Measurements from ENCODE around the gene CDRT15.
"Not testable (repeated sequence)": the region's sequence is repeated elsewhere in the genome, so short reads cannot be mapped to it uniquely, and the experiment has no call there.

CDRT15 gene

GRCh38 chr17:14235047-14235446, 1.6 kb downstream of the CDRT15 start:
- H3K9ac ChIP-seq (ENCODE audit: low read length); H3K4me3 ChIP-seq (ENCODE audit: low read depth in 1 of 2, low read length in 2 of 2); H3K27ac ChIP-seq (ENCODE audit: low read depth, low read length); H3K9me3 ChIP-seq (ENCODE audit: low read length); H3K27me3 ChIP-seq (ENCODE audit: control insufficient read depth in 1 of 2, insufficient read depth in 2 of 2, low read length in 2 of 2); H3K36me3 ChIP-seq (ENCODE audit: insufficient read depth, low read length); H3K4me1 ChIP-seq (ENCODE audit: insufficient read depth, low read length): not testable (repeated sequence)

GRCh38 chr17:14231187-14231586, 5.5 kb downstream of the CDRT15 start:
- not testable (repeated sequence) for H3K9ac ChIP-seq (ENCODE audit: low read length); H3K27ac ChIP-seq (ENCODE audit: low read depth, low read length); H3K9me3 ChIP-seq (ENCODE audit: low read length); H3K4me1 ChIP-seq (ENCODE audit: insufficient read depth, low read length); H3K27me3 ChIP-seq (ENCODE audit: control insufficient read depth in 1 of 2, insufficient read depth in 2 of 2, low read length in 2 of 2); H3K4me3 ChIP-seq (ENCODE audit: low read depth in 1 of 2, low read length in 2 of 2); H3K36me3 ChIP-seq (ENCODE audit: insufficient read depth, low read length)

GRCh38 chr17:14228903-14229302, 7.8 kb downstream of the CDRT15 start:
- Histone ChIP-seq H3K9me3 (ENCODE audit: low read length) (no peaks in the 10 kb centered on the region), H3K4me1 (ENCODE audit: insufficient read depth, low read length) (peaks cover 9% of the 10 kb centered on the region), H3K36me3 (ENCODE audit: insufficient read depth, low read length) (no peaks in the 10 kb centered on the region), H3K9ac (ENCODE audit: low read length) (no peak overlapping the region), H3K27ac (ENCODE audit: low read depth, low read length) (no peak overlapping the region), H3K27me3 (ENCODE audit: control insufficient read depth in 1 of 2, insufficient read depth in 2 of 2, low read length in 2 of 2) (no peaks in the 10 kb centered on the region), H3K4me3 (ENCODE audit: low read depth in 1 of 2, low read length in 2 of 2) (no peak overlapping the region)

GRCh38 chr17:14227052-14227451, 9.6 kb downstream of the CDRT15 start:
- Histone ChIP-seq H3K36me3 (ENCODE audit: insufficient read depth, low read length) (no peaks in the 10 kb centered on the region), H3K4me3 (ENCODE audit: low read depth in 1 of 2, low read length in 2 of 2) (no peak overlapping the region), H3K4me1 (ENCODE audit: insufficient read depth, low read length) (peaks cover 9% of the 10 kb centered on the region), H3K27me3 (ENCODE audit: control insufficient read depth in 1 of 2, insufficient read depth in 2 of 2, low read length in 2 of 2) (no peaks in the 10 kb centered on the region), H3K27ac (ENCODE audit: low read depth, low read length) (no peak overlapping the region), H3K9me3 (ENCODE audit: low read length) (no peaks in the 10 kb centered on the region), H3K9ac (ENCODE audit: low read length) (no peak overlapping the region)

GRCh38 chr17:14225254-14225980, 11.2 kb downstream of the CDRT15 start:
- Histone ChIP-seq H3K27me3 (ENCODE audit: control insufficient read depth in 1 of 2, insufficient read depth in 2 of 2, low read length in 2 of 2) (no peaks in the 10 kb centered on the region), H3K27ac (ENCODE audit: low read depth, low read length) (no peak overlapping the region), H3K9ac (ENCODE audit: low read length) (no peak overlapping the region), H3K9me3 (ENCODE audit: low read length) (no peaks in the 10 kb centered on the region), H3K4me3 (ENCODE audit: low read depth in 1 of 2, low read length in 2 of 2) (no peak overlapping the region), H3K4me1 (ENCODE audit: insufficient read depth, low read length) (peaks cover 9% of the 10 kb centered on the region), H3K36me3 (ENCODE audit: insufficient read depth, low read length) (no peaks in the 10 kb centered on the region)

GRCh38 chr17:14222611-14223010, 14.1 kb downstream of the CDRT15 start:
- no peaks in the 10 kb centered on the region for H3K27me3 ChIP-seq (ENCODE audit: control insufficient read depth in 1 of 2, insufficient read depth in 2 of 2, low read length in 2 of 2)
- H3K9ac ChIP-seq (ENCODE audit: low read length): no peak overlapping the region
- H3K9me3 ChIP-seq (ENCODE audit: low read length): no peaks in the 10 kb centered on the region
- no peaks in the 10 kb centered on the region for H3K4me1 ChIP-seq (ENCODE audit: insufficient read depth, low read length)
- no peaks in the 10 kb centered on the region for H3K36me3 ChIP-seq (ENCODE audit: insufficient read depth, low read length)
- no peak overlapping the region for H3K4me3 ChIP-seq (ENCODE audit: low read depth in 1 of 2, low read length in 2 of 2)
- no peak overlapping the region for H3K27ac ChIP-seq (ENCODE audit: low read depth, low read length)

- H3K27ac ChIP-seq (ENCODE audit: low read depth, low read length): no peak overlapping the region
- H3K4me1 ChIP-seq (ENCODE audit: insufficient read depth, low read length): no peaks in the 10 kb centered on the region
- no peaks in the 10 kb centered on the region for H3K9me3 ChIP-seq (ENCODE audit: low read length)
- no peaks in the 10 kb centered on the region for H3K27me3 ChIP-seq (ENCODE audit: control insufficient read depth in 1 of 2, insufficient read depth in 2 of 2, low read length in 2 of 2)
- no peak overlapping the region for H3K9ac ChIP-seq (ENCODE audit: low read length)
- H3K36me3 ChIP-seq (ENCODE audit: insufficient read depth, low read length): no peaks in the 10 kb centered on the region
- no peak overlapping the region for H3K4me3 ChIP-seq (ENCODE audit: low read depth in 1 of 2, low read length in 2 of 2)
These were observed 22.4 kb downstream of the CDRT15 start for GRCh38 chr17:14214271-14214670.

- H3K4me1 ChIP-seq (ENCODE audit: insufficient read depth, low read length): no peaks in the 10 kb centered on the region
These were observed 24.3 kb downstream of the CDRT15 start for GRCh38 chr17:14212401-14212800.

GRCh38 chr17:14211801-14212200, 24.9 kb downstream of the CDRT15 start:
- Histone ChIP-seq H3K9ac (ENCODE audit: low read length) (no peak overlapping the region), H3K27ac (ENCODE audit: low read depth, low read length) (no peak overlapping the region), H3K36me3 (ENCODE audit: insufficient read depth, low read length) (peaks cover 16% of the 10 kb centered on the region)

More at GRCh38 chr17:14212401-14212800, 24.3 kb downstream of the CDRT15 start:
- H3K36me3 ChIP-seq (ENCODE audit: insufficient read depth, low read length): peaks cover 10% of the 10 kb centered on the region
- no peaks in the 10 kb centered on the region for H3K27me3 ChIP-seq (ENCODE audit: control insufficient read depth in 1 of 2, insufficient read depth in 2 of 2, low read length in 2 of 2)
- H3K9me3 ChIP-seq (ENCODE audit: low read length): no peaks in the 10 kb centered on the region
- no peak overlapping the region for H3K27ac ChIP-seq (ENCODE audit: low read depth, low read length)
- H3K4me3 ChIP-seq (ENCODE audit: low read depth in 1 of 2, low read length in 2 of 2): no peak overlapping the region
- no peak overlapping the region for H3K9ac ChIP-seq (ENCODE audit: low read length)

GRCh38 chr17:14211246-14211645, 25.4 kb downstream of the CDRT15 start:
- Histone ChIP-seq H3K4me3 (ENCODE audit: low read depth in 1 of 2, low read length in 2 of 2) (no peak overlapping the region), H3K9me3 (ENCODE audit: low read length) (no peaks in the 10 kb centered on the region), H3K27ac (ENCODE audit: low read depth, low read length) (no peak overlapping the region), H3K9ac (ENCODE audit: low read length) (no peak overlapping the region), H3K4me1 (ENCODE audit: insufficient read depth, low read length) (no peaks in the 10 kb centered on the region), H3K36me3 (ENCODE audit: insufficient read depth, low read length) (peaks cover 17% of the 10 kb centered on the region), H3K27me3 (ENCODE audit: control insufficient read depth in 1 of 2, insufficient read depth in 2 of 2, low read length in 2 of 2) (no peaks in the 10 kb centered on the region)

More at GRCh38 chr17:14211801-14212200, 24.9 kb downstream of the CDRT15 start:
- Histone ChIP-seq H3K4me3 (ENCODE audit: low read depth in 1 of 2, low read length in 2 of 2) (no peak overlapping the region), H3K9me3 (ENCODE audit: low read length) (no peaks in the 10 kb centered on the region), H3K27me3 (ENCODE audit: control insufficient read depth in 1 of 2, insufficient read depth in 2 of 2, low read length in 2 of 2) (no peaks in the 10 kb centered on the region), H3K4me1 (ENCODE audit: insufficient read depth, low read length) (no peaks in the 10 kb centered on the region)

- H3K27ac ChIP-seq (ENCODE audit: low read depth, low read length): no peak overlapping the region
- no peak overlapping the region for H3K4me3 ChIP-seq (ENCODE audit: low read depth in 1 of 2, low read length in 2 of 2)
- peaks cover 17% of the 10 kb centered on the region for H3K36me3 ChIP-seq (ENCODE audit: insufficient read depth, low read length)
- no peak overlapping the region for H3K9ac ChIP-seq (ENCODE audit: low read length)
- no peaks in the 10 kb centered on the region for H3K27me3 ChIP-seq (ENCODE audit: control insufficient read depth in 1 of 2, insufficient read depth in 2 of 2, low read length in 2 of 2)
- no peaks in the 10 kb centered on the region for H3K9me3 ChIP-seq (ENCODE audit: low read length)
- no peaks in the 10 kb centered on the region for H3K4me1 ChIP-seq (ENCODE audit: insufficient read depth, low read length)
These were observed 27.4 kb downstream of the CDRT15 start for GRCh38 chr17:14209215-14209614.

- Histone ChIP-seq H3K4me3 (ENCODE audit: low read depth in 1 of 2, low read length in 2 of 2) (no peak overlapping the region), H3K9me3 (ENCODE audit: low read length) (no peaks in the 10 kb centered on the region), H3K9ac (ENCODE audit: low read length) (no peak overlapping the region), H3K4me1 (ENCODE audit: insufficient read depth, low read length) (no peaks in the 10 kb centered on the region), H3K27ac (ENCODE audit: low read depth, low read length) (no peak overlapping the region), H3K36me3 (ENCODE audit: insufficient read depth, low read length) (peaks cover 17% of the 10 kb centered on the region), H3K27me3 (ENCODE audit: control insufficient read depth in 1 of 2, insufficient read depth in 2 of 2, low read length in 2 of 2) (no peaks in the 10 kb centered on the region)
These were observed 28.9 kb downstream of the CDRT15 start for GRCh38 chr17:14207791-14208190.
